HG03060 (cell line): ENCODE results near the gene HAND2.
A peak's percentile ranks its signal among the peaks of the same experiment; 100 is the strongest.

Source experiments
- ATAC-seq: cut with Tn5 transposase; IDR thresholded peaks from one replicate; pipeline ENCODE4 v1.9.1; 2021; ENCODE audit warnings: low read depth, moderate number of reproducible peaks; ENCODE audit not compliant: unreplicated experiment

HAND2 gene

GRCh38 chr4:173521467-173522159 lies 8.4 kb downstream of the HAND2 start:
- no peak for ATAC-seq

- ATAC-seq = no peak
Observed at GRCh38 chr4:173520921-173521466, 9.0 kb downstream of the HAND2 start.

GRCh38 chr4:173519111-173520101 lies 10.6 kb downstream of the HAND2 start:
- no peak for ATAC-seq

- no peak for ATAC-seq
Observed at GRCh38 chr4:173518425-173519102, 11.5 kb downstream of the HAND2 start.

GRCh38 chr4:173517781-173518424 lies 12.1 kb downstream of the HAND2 start:
- no peak for ATAC-seq

- ATAC-seq = no peak
Observed at GRCh38 chr4:173516621-173517524, 13.2 kb downstream of the HAND2 start.

GRCh38 chr4:173515458-173515857 lies 14.6 kb downstream of the HAND2 start:
- no peak for ATAC-seq

- no peak for ATAC-seq
Observed at GRCh38 chr4:173514641-173515217, 15.3 kb downstream of the HAND2 start.

GRCh38 chr4:173513651-173514050 lies 16.4 kb downstream of the HAND2 start:
- no peak for ATAC-seq

GRCh38 chr4:173511787-173512361 lies 18.2 kb downstream of the HAND2 start:
- no peak for ATAC-seq

- no peak for ATAC-seq
Observed at GRCh38 chr4:173509036-173510001, 20.7 kb downstream of the HAND2 start.

- ATAC-seq = no peak
Observed at GRCh38 chr4:173508386-173509035, 21.5 kb downstream of the HAND2 start.

- no peak for ATAC-seq
Observed at GRCh38 chr4:173507471-173508385, 22.3 kb downstream of the HAND2 start.

- ATAC-seq = no peak
Observed at GRCh38 chr4:173506597-173507211, 23.3 kb downstream of the HAND2 start.

- ATAC-seq = peak; percentile 68
Observed at GRCh38 chr4:173505924-173506518, 24.0 kb downstream of the HAND2 start.
